GM19099 (cell line): ENCODE measurements around the gene KMT5C.

Experiments
- POLR2A ChIP-seq: IDR thresholded peaks from 3 replicates; pipeline ENCODE4 v1.6.1; 2011; ENCODE audit warnings: low read depth; ENCODE audit not compliant: insufficient read length; ENCODE audit errors: extremely low read depth

Gene KMT5C

DNA sequence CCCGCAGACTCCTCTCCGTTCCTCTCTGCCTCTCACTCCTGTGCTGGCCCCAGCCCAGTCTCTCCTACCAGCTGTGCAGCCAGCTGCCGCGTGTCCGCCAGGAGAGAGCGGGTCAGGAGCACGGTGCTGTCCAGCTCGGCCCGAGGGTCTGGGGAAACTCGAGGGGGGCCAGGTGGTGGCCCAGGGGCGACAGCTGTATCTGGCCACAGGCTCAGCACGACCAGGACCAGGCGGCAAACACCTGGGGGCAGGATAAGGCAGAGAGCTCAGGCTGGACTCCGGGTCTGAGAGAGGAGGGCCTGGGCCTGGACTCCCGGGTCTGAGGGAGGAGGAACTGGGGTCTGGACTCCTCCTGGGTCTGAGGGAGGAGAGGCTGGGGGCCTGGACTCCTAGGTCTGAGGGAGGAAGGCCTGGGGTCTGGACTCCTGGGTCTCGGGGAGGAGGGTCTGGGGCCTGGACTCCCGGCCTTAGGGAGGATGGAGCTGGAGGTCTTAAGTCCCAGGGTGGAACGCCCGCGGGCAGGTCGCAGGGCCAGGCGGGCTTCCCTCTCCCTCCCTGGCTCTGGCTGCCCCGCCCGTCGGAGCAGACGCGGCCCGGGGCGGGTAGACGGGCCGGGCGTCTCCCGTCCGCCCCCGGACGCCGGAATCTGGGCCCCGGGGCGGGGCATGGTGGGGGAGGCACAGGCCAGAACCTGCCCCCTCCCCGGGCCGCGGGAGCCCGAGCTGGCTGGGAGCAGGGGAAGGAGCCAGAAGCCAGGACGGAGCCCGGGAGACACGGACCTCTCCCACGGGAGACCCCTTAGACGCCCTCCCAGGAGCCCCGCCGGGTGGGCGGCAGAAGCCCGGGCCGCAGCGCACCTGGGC lies 29.3 kb downstream of the KMT5C start:
- TF ChIP-seq POLR2A, result no peak

DNA sequence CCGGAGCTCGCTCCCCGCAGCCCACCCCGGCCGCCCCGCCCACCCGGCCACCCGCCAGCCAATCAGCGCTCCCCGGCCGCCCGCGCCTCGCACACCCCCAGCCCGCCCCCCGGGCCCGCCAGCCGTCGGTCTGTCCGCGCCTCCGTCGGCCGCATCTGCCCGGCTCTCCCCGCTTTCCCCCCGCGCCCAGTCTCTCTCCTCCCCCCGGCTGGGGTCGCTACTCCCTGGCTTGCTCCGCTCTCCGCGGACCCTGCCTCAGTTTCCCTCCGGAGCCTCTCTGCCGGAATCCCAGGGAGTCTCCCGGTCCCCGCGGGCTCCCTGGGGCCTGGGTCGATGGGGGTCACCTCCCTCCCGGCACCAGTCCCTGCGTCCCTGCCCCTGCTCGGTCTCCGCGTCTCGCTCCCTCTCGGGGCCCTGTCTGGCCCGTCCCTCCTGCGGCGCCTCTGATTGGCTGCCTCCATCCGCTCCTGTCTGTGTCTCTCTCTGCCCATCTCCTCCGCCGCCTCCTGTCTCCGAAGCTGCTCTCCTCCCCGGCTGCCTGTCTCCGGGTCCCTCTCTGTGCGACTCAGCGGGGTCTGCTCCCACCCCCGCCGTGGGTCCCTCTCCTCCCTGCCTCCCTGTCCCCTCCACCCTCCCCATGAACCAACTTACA lies 30.1 kb downstream of the KMT5C start:
- no peak for TF ChIP-seq POLR2A

DNA sequence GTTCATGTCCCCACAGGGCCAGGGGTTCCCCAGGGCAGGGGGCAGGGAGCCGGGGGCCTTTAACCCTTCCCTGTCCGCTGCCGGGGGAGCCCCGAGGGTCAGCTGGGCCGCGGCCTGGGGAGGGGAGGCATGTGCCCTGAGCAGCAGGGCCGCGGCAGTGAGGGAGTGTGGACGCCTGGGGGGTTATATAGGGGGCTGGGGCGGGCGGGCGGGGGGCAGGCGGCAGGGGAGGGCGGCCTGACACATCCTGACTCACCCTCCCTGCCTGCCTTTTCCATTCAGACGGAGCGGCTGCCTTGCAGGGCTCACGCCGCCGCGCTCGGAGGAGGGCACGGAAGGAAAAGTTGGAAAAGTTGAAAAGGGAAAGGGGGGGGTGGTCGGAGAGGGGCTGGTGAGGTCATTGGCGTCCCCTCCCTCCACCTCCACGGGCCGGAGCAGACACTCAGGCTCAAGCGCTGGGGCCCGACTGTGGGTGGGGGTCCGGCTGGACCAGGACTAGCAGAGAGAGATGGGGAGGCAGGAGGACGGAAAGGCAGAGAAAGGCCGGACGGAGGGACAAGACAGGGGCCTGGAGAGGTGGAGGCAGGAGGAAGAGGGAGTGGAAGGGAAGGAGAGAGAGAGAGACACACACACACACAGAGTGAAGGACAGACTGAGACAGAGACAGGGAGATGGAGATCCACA lies 30.8 kb downstream of the KMT5C start, which contains the start of gene IL11:
IL11 (minus strand) TSS at position 159 of the 684 bp plus-strand sequence; CDS start at position 6, 153 bp downstream.
- TF ChIP-seq POLR2A, result no peak

DNA sequence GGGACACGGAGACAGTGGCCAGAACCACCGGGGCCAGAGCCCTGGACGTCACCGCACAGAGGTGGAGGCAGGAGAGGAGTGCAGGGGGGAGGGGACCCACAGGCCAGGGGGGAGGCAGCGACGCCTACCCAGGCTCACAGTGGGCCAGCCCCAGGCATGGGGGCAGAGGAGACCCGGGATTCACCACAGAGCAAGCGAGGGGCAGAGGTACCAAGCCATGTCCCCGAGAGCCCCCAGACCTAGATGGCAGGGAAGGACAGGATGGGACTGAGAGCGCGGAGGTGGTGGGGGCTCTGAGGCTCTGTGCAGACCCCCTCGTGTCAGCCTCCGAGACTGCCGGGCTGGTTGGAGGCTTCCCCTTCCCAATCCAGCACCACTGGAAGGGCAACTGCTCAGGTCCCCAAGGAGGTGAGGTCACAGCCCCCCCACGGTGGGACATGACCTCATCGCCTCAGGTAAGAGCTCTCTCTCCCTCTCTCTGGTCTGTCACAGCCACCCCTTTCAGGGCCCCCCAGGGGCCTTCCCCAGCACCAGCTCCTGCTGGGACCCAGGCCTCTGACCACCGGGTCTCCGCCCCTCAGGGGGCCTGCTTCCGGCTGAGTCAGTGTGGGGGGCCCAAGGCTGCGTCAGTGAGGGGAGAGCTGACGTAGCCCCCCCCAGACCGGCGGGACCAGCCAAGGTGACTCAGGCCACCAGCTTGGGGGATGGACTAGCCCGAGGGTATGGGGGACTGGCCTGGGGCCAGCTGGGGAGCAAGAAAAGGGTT lies 32.8 kb downstream of the KMT5C start:
- TF ChIP-seq POLR2A, result no peak

DNA sequence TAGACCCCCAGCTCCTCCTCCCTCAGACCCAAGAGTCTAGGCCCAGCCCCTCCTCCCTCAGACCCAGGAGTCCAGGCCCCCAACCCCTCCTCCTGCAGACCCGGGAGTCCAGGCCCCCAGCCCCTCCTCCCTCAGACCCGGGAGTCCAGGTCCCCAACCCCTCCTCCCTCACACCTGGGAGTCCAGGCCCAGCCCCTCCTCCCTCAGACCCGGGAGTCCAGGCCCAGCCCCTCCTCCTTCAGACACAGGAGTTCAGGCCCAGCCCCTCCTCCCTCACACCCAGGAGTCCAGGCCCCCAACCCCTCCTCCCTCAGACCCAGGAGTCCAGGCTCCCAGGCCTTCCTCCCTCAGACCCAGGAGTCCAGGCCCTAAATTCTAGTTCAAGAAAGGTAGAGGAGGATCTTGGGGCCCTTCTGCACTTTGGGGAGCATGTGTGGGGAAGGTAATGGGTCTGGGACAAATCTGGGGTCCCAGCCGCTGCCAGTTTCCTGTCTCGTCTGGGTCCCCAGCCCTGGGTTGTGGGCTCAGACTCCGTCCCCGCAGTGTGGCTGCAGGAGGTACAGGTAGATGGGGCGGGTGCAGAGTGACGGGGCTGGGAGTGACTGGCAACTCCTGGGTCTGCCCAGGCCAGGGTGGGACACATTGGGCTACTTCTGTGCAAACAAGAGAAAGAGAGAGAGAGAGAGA lies 33.8 kb downstream of the KMT5C start:
- TF ChIP-seq POLR2A, result no peak

DNA sequence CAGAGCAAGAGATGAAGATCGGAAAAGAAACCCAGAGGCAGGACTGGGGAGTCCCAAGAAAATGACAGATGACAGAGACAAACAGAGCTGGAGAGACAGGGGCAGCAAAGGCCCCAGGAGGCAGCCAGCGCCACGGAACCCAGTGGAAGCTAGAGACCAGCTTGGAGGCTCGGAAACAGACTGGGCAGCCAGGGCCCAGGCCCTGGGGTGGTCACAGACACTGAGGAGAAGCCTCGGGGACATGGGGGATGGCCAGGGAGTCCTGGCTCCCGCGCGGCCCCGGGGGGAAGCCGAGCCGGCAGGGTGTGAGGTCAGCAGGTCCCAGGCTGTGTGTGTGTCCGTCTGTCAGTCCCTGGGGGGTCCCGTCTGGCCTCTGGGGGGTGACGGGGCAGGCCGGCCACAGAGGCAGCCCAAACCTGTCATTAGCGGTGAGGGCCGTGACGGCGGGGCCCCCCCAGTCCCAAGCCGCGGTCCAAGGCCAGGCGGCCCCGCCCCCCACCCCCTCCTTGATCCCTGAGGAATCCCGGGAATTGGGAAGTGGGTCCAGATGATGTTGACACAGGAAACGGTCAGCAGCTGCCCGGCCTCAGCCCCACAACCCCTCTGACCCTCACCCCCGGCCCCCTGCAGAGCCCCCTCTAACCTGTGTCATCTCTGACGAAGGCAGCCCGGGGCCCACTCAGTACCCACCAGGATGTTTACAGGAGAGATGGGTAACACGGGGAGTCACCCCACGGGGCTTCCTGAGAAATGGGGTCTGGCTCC lies 34.5 kb downstream of the KMT5C start:
- TF ChIP-seq POLR2A, result no peak

DNA sequence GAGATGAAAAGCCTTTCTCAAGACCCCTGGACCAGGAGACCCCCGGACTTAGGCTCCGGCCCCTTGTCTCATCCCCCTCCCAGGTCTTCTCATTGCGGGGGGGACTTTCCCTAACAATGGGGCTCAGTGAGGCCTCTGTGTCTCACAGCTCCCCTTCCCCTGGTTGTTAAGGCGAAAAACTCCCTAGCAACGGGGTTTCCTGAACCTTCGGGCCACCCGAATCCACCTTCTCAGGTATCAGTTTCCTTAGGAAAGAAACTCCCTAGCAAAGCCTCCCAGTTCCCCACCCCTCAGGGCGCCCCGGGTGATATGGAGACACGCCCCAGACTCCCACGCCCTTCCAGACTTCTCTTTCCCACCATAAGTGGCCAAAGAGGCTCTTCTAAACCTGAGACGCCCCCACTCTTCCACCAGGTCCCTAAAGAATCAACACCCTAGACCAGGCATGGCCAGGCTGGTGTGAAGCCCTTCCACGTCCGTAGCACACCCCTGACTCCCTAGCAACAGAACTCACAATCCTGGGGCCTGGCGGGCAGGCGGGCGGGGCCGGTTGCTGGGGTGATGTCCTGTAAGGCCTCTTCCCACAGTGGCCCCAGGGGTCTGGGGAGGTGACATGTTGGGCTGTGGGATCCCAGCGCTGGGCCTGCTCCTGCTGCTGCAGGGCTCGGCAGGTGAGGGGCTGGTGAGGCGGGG lies 36.7 kb downstream of the KMT5C start, which contains the start of gene TMEM190:
TMEM190 (plus strand) TSS at position 586 of the 693 bp plus-strand sequence; CDS start at position 614, 28 bp downstream.
- TF ChIP-seq POLR2A, result no peak

DNA sequence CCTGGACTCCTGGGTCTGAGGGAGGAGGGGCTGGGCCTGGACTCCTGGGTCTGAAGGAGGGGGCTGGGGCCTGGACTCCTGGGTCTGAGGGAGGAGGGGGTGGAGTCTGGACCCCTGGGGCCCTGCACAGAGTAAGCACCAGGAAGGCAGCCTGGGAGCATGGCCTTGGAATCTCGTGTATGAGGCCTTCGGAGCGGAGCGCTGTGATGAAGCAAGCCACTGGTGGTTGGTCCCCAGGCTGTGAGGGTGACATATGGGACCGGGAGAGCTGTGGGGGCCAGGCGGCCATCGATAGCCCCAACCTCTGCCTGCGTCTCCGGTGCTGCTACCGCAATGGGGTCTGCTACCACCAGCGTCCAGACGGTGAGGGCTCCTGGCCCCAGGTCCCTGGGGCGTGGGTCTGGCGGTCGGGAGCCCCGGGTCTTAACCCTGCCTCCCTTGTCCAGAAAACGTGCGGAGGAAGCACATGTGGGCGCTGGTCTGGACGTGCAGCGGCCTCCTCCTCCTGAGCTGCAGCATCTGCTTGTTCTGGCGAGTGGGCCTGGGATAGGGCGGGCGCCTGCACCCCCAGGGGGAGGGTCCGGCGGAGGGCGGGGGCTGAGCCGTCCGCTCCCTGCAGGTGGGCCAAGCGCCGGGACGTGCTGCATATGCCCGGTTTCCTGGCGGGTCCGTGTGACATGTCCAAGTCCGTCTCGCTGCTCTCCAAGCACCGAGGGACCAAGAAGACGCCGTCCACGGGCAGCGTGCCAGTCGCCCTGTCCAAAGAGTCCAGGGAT lies 37.9 kb downstream of the KMT5C start:
- TF ChIP-seq POLR2A, result no peak

DNA sequence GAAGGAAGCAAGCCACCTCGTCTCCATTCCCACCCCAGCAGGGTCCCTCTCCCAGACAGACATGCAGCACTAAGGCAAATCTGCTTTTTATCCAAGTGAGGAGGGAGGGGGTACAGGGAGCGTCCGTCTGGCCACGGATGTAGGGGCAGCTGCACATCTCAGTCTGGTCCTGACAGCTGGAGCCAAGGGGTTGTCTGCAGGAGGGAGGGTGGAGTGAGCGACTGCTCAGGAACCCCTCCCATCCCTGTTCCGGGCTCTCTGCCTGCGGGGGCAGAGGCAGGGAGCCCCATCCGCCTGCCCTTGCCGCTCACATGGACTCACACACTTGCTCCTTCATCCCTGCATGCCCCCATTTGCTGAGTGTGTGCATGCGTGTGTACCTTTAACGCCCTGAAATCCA lies 39.5 kb downstream of the KMT5C start:
- no peak for TF ChIP-seq POLR2A

DNA sequence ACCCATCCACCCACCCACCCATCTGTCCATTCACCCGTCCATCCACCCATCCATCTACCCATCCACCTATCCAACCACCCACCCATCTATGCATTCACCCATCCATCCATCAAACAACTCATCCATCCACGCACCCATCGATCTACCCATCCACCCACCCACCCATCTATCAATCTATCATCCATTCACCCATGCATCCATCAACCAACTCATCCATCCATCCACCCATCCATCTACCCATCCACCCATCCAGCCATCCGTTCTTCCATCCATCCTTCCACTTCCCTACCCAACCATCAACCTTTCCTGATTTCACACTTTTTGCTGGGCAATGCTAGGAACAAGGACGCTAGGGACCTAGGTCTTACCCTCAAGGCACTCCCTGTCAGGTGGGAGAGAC lies 42.3 kb downstream of the KMT5C start:
- no peak for TF ChIP-seq POLR2A

DNA sequence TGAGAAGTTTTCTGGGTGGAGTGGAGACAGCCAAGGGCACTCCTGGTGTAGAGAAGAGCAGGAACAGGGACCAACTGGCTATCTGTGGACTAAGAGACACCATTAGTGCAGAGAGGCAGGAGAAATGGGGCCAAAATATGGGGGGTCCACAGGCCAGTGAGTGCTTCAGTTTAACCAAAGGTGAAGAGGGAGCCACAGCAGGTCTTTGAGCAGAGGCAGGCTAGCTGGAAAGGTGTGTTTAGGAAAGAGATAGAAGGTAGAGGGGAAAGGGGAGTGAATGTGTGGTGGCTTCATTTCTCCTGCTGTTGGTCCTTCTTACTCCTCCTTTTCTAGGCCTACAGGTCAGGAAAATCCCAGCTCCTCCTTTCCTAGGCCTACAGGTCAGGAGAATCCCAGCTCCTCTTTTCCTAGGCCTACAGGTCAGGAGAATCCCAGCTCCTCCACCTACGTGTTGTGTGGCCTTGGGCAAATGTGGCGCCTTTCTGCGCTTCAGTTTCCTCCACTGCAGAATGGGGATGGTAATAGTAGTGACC lies 42.9 kb downstream of the KMT5C start:
- no peak for TF ChIP-seq POLR2A

DNA sequence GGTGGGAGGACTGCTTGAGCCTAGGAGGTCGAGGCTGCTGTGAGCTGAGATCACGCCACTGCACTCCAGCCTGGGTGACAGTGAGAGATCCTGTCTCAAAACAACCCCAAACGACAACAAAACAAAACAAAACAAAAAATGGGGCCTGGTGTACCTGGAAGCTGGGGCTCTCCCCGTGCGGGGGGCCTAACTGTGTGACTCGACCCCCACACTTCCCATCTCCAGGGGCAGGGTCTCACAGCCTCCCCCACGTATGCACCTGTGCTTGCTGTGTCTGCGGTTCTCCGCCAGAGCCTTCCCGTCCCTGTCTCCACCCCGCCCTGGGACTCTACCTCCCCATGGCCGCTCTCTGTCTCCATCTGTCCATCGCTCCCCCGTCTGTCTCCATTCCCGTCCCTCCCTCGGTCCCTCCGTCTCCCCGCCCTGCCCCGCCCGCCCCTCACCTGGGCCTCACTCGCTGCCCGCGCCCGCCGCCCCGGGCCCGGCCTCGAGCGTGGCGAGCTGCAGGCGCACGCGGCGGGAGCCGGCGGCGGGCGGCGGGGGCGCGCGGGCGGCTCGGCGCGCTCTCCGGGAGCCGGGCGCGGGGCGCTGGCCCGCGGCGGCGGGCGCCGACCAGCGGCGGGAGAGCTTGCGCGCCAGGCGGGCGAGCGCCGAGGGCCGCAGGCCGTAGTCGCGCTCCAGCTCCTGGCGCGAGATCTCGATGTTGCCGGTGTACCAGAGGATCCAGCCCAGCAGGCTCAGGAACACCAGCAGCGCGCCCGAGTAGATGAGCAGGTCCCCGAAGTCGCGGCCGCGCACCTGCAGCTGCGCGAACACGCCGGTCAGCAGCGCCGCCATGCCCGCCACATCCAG lies 43.8 kb downstream of the KMT5C start:
- TF ChIP-seq POLR2A, result no peak
